Tibial artery (tissue), 4 donors: ENCODE results near the gene PRPSAP2.

Experiments
- DNase-seq, 2 donors: peaks; one replicate each; pipeline ENCODE4 v3.0.0-alpha.2; 2019
- H3K27ac ChIP-seq, 2 donors: fragments of 200-600 bp; sonication (generic) in 1 of 2; 1 replicate in 1 of 2; 2 replicates in 1 of 2; pipeline ENCODE4 v1.5.1; 2018 to 2019; ENCODE audit warnings: mild to moderate bottlenecking in 1 of 2
- H3K27me3 ChIP-seq, 2 donors: fragments of 200-600 bp; sonication (generic) in 1 of 2; one replicate each; pipeline versions ENCODE4 v1.5.1 to v1.6.0; 2016 to 2019
- H3K36me3 ChIP-seq, 3 donors: fragments of 200-600 bp; sonication (generic) in 2 of 3; one replicate each; pipeline ENCODE4 v1.5.1; 2016 to 2019; ENCODE audit warnings: mild to moderate bottlenecking in 2 of 3
- H3K4me1 ChIP-seq, 4 donors: fragments of 200-600 bp; sonication (generic) in 2 of 4; 1 replicate in 3 of 4; 2 replicates in 1 of 4; pipeline ENCODE4 v1.5.1; 2016 to 2019
- H3K4me3 ChIP-seq, 2 donors: fragments of 200-600 bp; sonication (generic) in 1 of 2; 1 replicate in 1 of 2; 2 replicates in 1 of 2; pipeline ENCODE4 v1.5.1; 2018 to 2019; ENCODE audit warnings: mild to moderate bottlenecking in 2 of 2
- H3K9me3 ChIP-seq, 3 donors: fragments of 200-600 bp; sonication (generic) in 1 of 3; one replicate each; pipeline ENCODE4 v1.5.1; 2016 to 2019
- intact Hi-C: fragments of 100-400 bp; cut with DNase I; formaldehyde crosslinking; loops from one replicate; pipeline ENCODE4 v1.15.0; 2023; ENCODE audit warnings: low total_unique reads
- TF ChIP-seq, protein P1 (sequence below), 2 experiments: fragments of 200-600 bp in 1 of 2; fragments of 450-650 bp in 1 of 2; IDR thresholded peaks; one replicate each; pipeline ENCODE4 v1.5.1; 2017 to 2019; ENCODE audit warnings: antibody characterized with exemption in 2 of 2, mild to moderate bottlenecking in 1 of 2, moderate library complexity in 1 of 2

PRPSAP2 gene

DNA sequence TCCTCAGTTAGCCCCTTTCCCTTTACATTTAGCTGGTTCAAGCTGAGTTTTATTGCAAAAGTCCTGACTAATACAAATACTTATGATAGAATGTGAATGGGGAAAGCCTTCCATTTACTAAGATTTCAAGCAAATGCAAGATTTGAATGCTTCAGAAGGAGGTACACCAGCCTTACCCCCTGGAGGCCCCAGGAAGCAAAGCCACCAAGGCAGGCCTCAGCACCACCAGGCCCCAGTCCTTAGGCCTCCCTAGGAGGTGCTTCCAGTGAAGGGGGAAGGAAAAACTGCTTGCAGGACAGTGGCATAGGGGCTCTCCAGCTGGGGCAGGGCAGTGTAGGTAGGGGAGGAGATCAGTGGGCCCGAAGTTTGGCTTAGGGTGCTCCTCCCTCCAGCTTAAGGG is 7.3 kb upstream of the PRPSAP2 start:
- no peak for DNase-seq
- Histone ChIP-seq H3K36me3 (no peaks in the 10 kb centered on the region), H3K4me3 (no peak overlapping the region), H3K27me3 (no peaks in the 10 kb centered on the region), H3K27ac (no peak overlapping the region), H3K9me3 (no peaks in the 10 kb centered on the region), H3K4me1 (peaks cover 0 to 7% (median 6%) of the 10 kb centered on the region in 4 donors)
- TF ChIP-seq, protein P1, sequence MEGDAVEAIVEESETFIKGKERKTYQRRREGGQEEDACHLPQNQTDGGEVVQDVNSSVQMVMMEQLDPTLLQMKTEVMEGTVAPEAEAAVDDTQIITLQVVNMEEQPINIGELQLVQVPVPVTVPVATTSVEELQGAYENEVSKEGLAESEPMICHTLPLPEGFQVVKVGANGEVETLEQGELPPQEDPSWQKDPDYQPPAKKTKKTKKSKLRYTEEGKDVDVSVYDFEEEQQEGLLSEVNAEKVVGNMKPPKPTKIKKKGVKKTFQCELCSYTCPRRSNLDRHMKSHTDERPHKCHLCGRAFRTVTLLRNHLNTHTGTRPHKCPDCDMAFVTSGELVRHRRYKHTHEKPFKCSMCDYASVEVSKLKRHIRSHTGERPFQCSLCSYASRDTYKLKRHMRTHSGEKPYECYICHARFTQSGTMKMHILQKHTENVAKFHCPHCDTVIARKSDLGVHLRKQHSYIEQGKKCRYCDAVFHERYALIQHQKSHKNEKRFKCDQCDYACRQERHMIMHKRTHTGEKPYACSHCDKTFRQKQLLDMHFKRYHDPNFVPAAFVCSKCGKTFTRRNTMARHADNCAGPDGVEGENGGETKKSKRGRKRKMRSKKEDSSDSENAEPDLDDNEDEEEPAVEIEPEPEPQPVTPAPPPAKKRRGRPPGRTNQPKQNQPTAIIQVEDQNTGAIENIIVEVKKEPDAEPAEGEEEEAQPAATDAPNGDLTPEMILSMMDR (IDR thresholded peaks at IDR 0.05), result no peak
- intact Hi-C loops, result no loop called here

DNA sequence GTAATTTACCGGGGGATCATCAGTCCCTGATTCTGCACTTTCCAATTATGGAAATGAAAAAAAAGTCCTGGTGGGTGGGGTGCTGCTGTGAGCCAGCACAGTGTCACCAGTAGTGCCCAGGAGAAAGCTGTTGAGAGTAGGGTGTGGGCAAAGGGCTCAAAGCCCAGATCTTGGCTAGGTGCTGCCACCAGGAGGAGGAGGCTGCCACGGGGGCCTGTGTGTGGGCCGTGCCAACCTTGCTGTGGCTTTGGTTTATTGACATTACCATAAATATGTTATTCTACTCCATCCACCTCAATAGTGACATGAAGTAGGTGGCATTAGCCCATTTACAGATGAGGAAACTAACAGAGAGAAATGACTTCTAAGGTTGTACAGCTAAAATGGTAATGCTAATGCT is 6.7 kb upstream of the PRPSAP2 start:
- intact Hi-C loops, result no loop called here
- no peaks in the 10 kb centered on the region for H3K36me3 ChIP-seq
- TF ChIP-seq, protein P1 (IDR thresholded peaks at IDR 0.05), result no peak
- DNase-seq, result no peak
- no peak overlapping the region for H3K27ac ChIP-seq
- H3K4me3 ChIP-seq, result no peak overlapping the region
- peaks cover 0 to 9% (median 7%) of the 10 kb centered on the region in 4 donors for H3K4me1 ChIP-seq
- no peaks in the 10 kb centered on the region for H3K27me3 ChIP-seq
- no peaks in the 10 kb centered on the region for H3K9me3 ChIP-seq

DNA sequence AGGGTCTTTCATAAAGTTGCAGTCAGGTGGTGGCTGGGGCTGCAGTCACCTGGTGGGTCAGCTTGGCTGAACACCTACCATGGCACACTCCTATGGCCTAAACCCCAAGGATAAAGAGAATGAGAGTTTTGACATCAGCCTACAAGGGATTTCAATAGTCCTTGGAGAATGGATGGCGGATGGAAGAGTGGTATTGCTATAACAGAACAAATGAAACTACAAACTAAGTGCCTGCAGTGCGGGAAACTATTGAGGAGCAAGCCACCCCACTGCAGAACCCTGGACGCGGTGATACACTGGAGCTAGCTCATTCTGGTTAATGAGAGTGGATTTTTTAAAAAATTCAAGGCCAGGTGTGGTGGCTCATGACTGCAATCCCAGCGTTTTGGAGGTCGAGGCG is 3.0 kb upstream of the PRPSAP2 start:
- Histone ChIP-seq H3K36me3 (no peaks in the 10 kb centered on the region), H3K27me3 (no peaks in the 10 kb centered on the region), H3K4me1 (peaks cover 0 to 21% (median 11%) of the 10 kb centered on the region in 4 donors), H3K4me3 (no peak overlapping the region), H3K27ac (no peak overlapping the region), H3K9me3 (no peaks in the 10 kb centered on the region)
- DNase-seq, result no peak
- TF ChIP-seq, protein P1 (IDR thresholded peaks at IDR 0.05), result no peak
- intact Hi-C loops, result no loop called here

DNA sequence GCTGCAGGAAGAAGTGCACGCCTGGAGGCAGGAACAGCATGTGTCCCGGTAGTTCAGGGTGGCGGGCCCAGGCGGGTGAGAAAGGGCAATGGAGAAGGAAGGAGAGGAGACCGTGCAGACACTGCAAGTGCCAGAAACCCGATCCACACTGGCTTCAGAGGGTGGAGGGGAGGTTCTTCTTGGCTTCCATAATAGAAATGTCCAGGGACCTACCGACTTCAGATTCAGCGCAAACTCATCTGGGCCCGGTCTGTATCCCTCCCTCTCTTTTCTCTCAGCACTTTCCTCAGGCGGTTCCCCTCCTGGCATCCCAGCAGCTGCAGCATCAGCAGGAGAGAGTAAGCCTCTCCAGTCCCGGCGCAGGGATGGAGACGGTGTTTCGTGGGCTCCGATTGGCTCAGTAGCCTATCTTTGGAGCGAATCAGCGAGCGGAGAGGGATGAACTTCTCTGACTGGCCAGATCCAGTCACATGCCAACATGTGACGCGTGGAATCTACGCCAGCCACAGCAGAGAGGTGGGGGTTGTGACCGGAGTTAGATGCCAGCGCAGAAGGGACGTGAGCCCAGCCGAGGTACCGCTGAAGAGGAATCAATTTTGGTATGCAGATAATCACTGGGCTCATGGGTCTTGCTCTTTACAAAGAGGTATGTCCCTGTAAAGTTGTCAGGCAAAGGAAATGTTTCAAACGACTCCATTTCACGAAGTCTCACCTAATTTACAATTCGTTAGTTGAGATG is 1.9 kb upstream of the PRPSAP2 start:
- peaks cover 0 to 22% (median 11%) of the 10 kb centered on the region in 4 donors for H3K4me1 ChIP-seq
- H3K27ac ChIP-seq, result peak overlapping the region; percentile 76 to 99
- intact Hi-C loops, result no loop called here
- H3K4me3 ChIP-seq, result peak overlapping the region; percentile 52 to 58
- TF ChIP-seq, protein P1 (IDR thresholded peaks at IDR 0.05), result no peak
- DNase-seq, result peak; percentile 95 to 97
- H3K9me3 ChIP-seq, result no peaks in the 10 kb centered on the region
- no peaks in the 10 kb centered on the region for H3K27me3 ChIP-seq
- H3K36me3 ChIP-seq, result no peaks in the 10 kb centered on the region

DNA sequence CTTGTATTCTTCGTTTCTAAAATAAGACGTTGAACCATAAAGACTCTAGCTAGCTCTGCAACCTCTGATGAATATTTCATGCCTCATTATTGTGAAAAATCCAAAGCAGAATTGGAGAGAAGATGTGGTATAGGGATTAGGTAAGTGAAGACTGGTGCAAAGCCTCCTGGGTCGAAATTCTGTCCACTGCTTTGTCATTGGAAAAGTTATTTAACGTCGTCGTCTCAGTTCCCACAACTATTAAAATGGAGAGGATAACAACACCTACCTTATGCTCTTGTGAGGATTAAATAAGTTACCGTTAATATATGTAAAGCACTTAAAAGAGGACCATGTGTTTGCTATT is 1.4 kb upstream of the PRPSAP2 start:
- intact Hi-C loops, result no loop called here
- TF ChIP-seq, protein P1 (IDR thresholded peaks at IDR 0.05), result no peak
- Histone ChIP-seq H3K36me3 (no peaks in the 10 kb centered on the region), H3K9me3 (no peaks in the 10 kb centered on the region), H3K4me1 (peaks cover 0 to 22% (median 11%) of the 10 kb centered on the region in 4 donors), H3K27ac (peak overlapping the region; percentile 76 to 99), H3K27me3 (no peaks in the 10 kb centered on the region), H3K4me3 (peak overlapping the region; percentile 52 to 58)
- DNase-seq, result no peak
